HFF-Myc (cell line): ENCODE results near the gene PRDM13.

Experiments
- DNase-seq: peaks from one replicate; pipeline ENCODE4 v3.0.0-alpha.2; 2011; ENCODE audit warnings: low read depth; ENCODE audit errors: extremely low read depth
- H3K4me3 ChIP-seq: replicated peaks from 2 replicates; pipeline ENCODE4 v1.5.1; 2011; ENCODE audit warnings: low read depth, mild to moderate bottlenecking, control low read depth, low read length
- TF ChIP-seq, protein P1 (sequence below): IDR thresholded peaks from 2 replicates; pipeline ENCODE4 v1.5.1; 2012; ENCODE audit warnings: mild to moderate bottlenecking, low read depth, low read length, control low read depth; ENCODE audit errors: missing control alignments

The PRDM13 gene

DNA sequence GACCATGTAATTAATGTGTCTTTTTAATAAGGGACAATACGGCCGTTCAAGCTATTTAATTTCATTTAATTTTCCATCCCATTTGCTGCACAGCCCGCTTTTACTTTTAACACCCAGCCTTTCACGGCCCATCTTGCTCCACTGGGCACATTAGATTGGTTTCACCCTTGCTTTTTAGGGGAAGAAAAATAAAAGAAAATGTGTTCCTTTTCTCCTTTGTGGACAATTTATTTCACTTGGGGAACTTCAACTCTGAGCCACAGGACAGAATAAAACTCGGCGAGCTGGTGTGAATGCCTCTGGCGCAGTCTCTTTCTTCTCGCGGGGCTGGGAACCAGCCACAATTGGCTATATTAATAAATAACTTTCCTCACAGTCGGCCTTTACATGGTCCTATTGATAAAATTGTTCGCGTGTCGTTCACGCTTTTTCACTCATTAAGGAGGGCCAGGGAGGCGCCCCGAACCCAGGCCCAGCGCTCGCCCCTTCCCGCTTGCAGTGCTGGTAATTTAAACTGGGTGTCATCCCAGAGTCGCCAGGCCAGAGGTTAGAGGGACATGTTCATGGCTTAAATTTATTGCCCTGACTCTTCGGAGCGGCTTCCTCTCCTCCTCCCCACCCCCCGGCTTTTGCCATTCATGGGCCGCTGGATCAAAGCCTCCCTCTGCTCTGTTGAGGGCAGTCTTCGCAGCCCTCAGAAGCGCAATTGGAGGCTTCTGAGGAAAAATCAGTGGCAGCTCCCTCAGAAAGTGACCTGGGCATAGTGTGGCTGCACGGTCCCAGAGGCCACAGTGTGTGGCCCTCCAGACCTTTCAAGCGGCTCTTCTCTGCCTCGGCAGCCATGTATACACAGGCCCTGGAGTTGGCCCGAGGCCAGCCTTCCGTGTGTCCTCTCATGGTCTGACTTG lies 2.2 kb upstream of the PRDM13 start:
- H3K4me3 ChIP-seq = no peak overlapping the region
- TF ChIP-seq, protein P1, sequence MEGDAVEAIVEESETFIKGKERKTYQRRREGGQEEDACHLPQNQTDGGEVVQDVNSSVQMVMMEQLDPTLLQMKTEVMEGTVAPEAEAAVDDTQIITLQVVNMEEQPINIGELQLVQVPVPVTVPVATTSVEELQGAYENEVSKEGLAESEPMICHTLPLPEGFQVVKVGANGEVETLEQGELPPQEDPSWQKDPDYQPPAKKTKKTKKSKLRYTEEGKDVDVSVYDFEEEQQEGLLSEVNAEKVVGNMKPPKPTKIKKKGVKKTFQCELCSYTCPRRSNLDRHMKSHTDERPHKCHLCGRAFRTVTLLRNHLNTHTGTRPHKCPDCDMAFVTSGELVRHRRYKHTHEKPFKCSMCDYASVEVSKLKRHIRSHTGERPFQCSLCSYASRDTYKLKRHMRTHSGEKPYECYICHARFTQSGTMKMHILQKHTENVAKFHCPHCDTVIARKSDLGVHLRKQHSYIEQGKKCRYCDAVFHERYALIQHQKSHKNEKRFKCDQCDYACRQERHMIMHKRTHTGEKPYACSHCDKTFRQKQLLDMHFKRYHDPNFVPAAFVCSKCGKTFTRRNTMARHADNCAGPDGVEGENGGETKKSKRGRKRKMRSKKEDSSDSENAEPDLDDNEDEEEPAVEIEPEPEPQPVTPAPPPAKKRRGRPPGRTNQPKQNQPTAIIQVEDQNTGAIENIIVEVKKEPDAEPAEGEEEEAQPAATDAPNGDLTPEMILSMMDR = no peak

DNA sequence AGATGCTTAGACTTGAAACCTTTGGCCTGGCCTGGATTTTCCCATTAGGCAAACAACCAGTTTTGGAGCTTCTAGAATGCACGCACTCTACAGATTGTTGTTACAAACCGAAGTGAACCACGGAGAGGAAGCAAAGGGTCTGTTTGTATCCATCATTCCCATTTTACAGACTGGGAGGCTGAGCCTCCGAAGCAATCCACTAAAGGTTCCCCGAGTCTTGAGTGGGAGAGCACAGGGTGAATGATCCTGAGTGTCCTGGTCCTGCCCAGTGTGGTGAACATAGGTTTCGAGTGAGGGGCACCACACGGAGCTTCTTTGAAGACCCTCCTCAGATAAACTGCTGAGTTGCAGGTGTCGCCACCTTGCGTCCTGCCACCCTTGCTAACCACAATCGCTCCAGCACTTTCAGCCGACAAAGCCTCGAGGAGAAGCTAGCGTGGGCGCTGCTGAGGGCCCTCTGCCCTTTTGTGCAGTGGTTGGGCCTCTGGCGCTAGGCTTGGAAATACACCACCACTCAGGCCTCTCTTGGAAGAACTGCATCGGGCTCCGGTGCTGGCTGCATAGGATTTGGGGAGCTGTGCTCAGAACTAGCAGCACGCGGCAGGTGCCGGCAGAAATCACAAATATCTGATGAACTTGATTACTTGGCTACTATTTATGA lies 1.4 kb upstream of the PRDM13 start:
- H3K4me3 ChIP-seq = no peak overlapping the region
- DNase-seq = no peak
- TF ChIP-seq, protein P1 = no peak

More for the DNA sequence above, 2.2 kb upstream of the PRDM13 start:
- DNase-seq = no peak

DNA sequence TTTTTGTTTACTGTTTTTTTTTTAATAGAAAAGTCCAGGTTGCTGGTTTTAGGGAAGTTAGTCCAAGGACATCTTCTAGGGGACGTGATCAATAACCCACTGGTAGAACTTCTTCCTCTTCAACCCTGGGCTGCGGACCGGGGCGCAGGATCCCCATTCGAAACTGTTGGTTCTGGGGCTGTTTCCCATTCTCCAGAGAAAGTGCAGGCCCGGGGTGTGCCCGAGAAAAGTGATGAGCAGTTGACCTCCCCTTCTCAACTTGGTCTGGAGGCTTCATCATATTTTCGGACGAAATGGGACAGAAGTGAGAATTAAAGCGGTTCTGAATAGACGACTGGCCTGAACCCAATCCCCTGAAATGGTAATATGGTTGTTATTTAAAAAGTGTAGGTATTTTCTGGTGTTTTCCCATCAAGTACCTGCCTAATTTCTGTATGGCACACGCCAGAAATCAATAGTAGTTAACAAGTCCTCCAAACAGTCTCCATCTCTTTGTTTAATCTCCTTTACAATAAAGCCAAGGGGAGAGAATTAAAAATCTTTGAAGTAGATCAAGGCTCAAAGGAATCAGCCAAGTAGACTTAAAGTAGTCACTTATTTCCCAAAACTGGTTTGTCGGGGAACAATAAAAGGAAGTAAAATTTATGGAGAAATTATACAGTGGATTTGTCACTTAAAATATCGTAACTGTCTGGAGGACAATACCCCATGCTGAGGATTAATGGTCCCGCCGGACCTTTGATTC lies 550 bp upstream of the PRDM13 start:
- TF ChIP-seq, protein P1 = no peak
- H3K4me3 ChIP-seq = no peak overlapping the region
- DNase-seq = no peak

DNA sequence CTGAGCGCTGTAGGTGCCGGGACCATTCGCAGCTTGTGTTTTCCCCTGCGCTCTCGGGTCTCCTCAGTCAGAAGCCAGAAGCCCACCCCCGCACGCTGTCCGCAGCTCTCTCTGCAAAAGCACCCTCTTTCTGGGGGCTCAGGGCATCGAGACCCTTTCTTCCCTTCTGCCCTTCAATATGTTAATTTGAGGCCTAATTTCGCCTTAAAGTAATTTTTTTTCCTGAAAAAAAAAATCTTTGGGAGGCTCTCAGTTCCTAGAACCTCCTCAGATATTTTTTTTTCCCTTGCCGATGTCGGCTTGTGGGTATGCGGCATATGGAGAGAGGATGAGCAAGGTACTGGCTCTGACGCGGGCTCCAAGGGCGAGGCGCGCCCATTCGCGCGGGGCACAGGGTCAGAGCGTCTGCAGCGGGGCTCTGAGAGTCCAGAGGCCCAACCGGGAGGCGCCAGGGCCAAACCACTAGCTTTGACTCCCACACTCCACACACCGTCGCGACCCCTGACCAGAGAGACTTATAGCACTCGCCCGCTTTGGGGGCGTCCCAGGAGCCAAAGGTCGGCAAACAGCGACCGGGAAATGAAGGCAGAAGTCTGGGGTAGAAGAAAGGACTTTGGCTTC lies 893 bp downstream of the PRDM13 start:
- TF ChIP-seq, protein P1 = no peak
- no peak overlapping the region for H3K4me3 ChIP-seq
- DNase-seq = no peak

DNA sequence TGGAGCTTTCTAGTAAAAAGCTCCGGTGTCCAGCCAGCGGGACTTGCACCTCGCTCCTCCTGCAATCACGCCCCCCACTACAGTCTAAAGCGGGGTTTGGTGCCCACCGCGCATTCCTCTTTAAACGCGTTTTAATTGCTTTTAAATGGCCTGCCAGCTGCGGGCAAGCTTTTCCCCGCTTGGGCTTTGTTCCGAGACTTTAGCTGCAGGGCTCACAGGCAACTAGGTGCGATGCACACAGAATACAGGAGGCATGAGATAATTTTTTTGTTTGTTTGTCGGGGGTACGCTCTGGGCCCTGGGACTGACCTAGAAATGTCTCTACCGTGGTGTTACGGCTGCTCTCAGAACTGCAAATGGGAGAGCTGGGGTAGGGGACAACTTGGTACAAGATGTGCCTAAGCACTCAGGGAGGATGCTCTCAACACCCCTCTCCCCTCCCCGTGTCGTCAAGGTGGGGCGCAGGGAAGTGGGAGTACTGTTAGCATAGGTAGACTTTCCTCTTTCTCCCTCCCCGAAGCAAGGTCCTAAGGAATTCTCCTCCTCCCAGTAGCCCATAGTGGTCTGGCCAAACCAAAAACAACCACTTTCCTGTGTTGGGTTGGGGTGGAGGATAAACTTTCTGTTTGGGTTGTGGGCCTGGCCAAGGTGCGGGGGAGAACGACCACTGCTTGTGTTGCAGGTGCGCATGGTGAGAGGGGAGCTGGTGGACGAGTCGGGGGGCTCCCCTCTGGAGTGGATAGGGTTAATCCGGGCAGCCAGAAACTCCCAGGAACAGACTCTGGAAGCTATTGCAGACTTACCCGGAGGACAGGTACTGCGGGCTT lies 1.6 kb downstream of the PRDM13 start:
- H3K4me3 ChIP-seq = no peak overlapping the region
- no peak for DNase-seq

More for the DNA sequence above, 1.6 kb downstream of the PRDM13 start:
- TF ChIP-seq, protein P1 = no peak
